Ovary (tissue), 9 donors: Measurements from ENCODE around the gene THSD7A. TPM values are rescaled to one million over a fixed set of nuclear protein-coding genes. Genes with fewer than 3 reads are reported as not detected.

ENCODE experiments used
- DNase-seq, 5 donors: peaks; one replicate each; pipeline ENCODE4 v3.0.0-alpha.2; 2019 to 2020
- H3K27ac ChIP-seq, 2 donors: fragments of 200-600 bp; one replicate each; pipeline versions ENCODE4 v1.5.1 to v1.8.0; 2019 to 2022
- H3K27me3 ChIP-seq: fragments of 200-600 bp; one replicate; pipeline ENCODE4 v1.8.0; 2022
- H3K36me3 ChIP-seq: fragments of 200-600 bp; sonication (generic); one replicate; pipeline ENCODE4 v1.5.1; 2019
- H3K4me1 ChIP-seq: one replicate; pipeline ENCODE4 v1.8.1; 2013; ENCODE audit warnings: mild to moderate bottlenecking, moderate library complexity; ENCODE audit not compliant: insufficient read depth
- H3K4me3 ChIP-seq: fragments of 200-600 bp; sonication (generic); one replicate; pipeline ENCODE4 v1.5.1; 2017
- H3K9me3 ChIP-seq, 2 donors: fragments of 200-600 bp in 1 of 2; sonication (generic) in 1 of 2; one replicate each; pipeline versions ENCODE4 v1.5.1 to v1.8.1; 2013 to 2019; ENCODE audit warnings: mild to moderate bottlenecking in 1 of 2, moderate library complexity in 1 of 2
- EP300 ChIP-seq: sonication (generic); formaldehyde crosslinking; IDR thresholded peaks from one replicate; pipeline ENCODE4 v1.6.1; 2017; ENCODE audit warnings: antibody characterized with exemption
- POLR2A ChIP-seq: fragments of 450-650 bp; IDR thresholded peaks from one replicate; pipeline ENCODE4 v1.6.1; 2017; ENCODE audit warnings: antibody characterized with exemption, mild to moderate bottlenecking, moderate library complexity
- WGBS, 3 donors: extraction: QIAGEN DNeasy Blood & Tissue Kit in 1 of 3; methylation state at CpG; one replicate each; pipeline versions ENCODE4 v1.1.5 to v1.1.7; 2013 to 2017; 5-methylcytosine and 5-hydroxymethylcytosine counted together
- intact Hi-C, 4 donors: fragments of 100-400 bp; cut with DNase I; formaldehyde crosslinking; loops; one replicate each; pipeline versions ENCODE4 v1.11.0 to v1.15.1; 2022 to 2023
- polyA plus RNA-seq, 2 donors: library from polyadenylated mRNA; stranded (reverse); fragments of 200-250 nt in 1 of 2; fragments of 350-450 nt in 1 of 2; fragmentation: Illumina TruSeq in 1 of 2; extraction: RNeasy Lipid Tissue Mini Kit (QIAGEN cat#74804) in 1 of 2; gene quantifications; one replicate each; pipeline ENCODE4 v1.2.3, GENCODE V29; 2013 to 2014
- total RNA-seq, 7 donors: library from RNA; depleted of rRNA in 2 of 7; stranded (reverse); fragments of >200 nt in 2 of 7; fragmentation: NEBNext Ultra II Directional in 3 of 7; extraction: Animal tissue kit (Norgen Biotek cat#: 25700) in 3 of 7; gene quantifications; one replicate each; pipeline versions ENCODE4 v1.1.0 to v1.2.4, GENCODE V29; 2016 to 2023
- TF ChIP-seq, protein P1 (sequence below), 3 donors: fragments of 450-650 bp in 2 of 3; fragments of 200-600 bp in 1 of 3; IDR thresholded peaks; one replicate each; pipeline versions ENCODE4 v1.5.1 to v1.8.0; 2016 to 2022; ENCODE audit warnings: antibody characterized with exemption in 3 of 3, mild to moderate bottlenecking in 1 of 3
- donor health status: DM: no; HTN: no; CAD: no; lungs with moderate emphysema.
- donor health status: DM: no; HTN: no; CAD: no.
- donor health status: Bipolar disorder and iron deficiency.
- donor health status: DM: yes; HTN: yes; CAD: no.
- donor health status: DM: no; HTN: no; CAD: no.
- donor health status: DM: yes; HTN: yes; CAD: no.

Gene THSD7A
- total and polyA plus RNA-seq, 9 donors: 1.8 to 12.1 (median 3.6) TPM

DNA sequence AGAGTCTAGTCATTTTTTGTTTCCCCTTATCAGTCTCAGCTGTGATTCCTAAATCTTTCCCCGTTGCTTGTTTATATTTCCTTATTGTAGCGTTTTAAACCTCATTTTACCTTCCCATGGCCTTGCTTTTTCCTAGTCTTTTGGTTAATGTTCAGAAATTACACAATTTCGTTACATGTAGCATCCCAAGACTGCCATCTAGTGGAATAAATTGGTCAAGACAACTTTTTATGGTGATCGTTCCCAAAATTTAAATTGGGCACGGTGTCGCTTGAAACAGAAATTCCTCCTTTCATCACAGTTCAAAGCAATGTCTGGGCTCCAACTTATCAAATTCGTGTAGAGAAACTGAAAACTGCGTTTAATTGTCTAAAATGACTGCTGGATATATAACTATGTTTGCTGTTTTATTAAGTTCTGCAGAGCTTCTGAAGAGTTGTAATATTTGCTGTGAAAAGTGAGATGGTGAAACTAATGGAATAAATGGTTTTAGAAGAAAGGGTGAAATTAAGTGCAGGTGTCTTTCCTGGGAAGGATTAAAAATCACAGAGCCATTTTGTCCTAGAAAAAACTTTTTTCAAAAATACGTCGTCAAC, 488.1 kb downstream of the THSD7A start:
- no peak for DNase-seq
- no peaks in the 10 kb centered on the region for H3K27me3 ChIP-seq
- WGBS, 3 donors: 13 to 17% (median 15%) methylated on average over 10 of the region's 10 CpGs
- intact Hi-C loops: no loop called here
- peaks cover 2% of the 10 kb centered on the region for H3K4me1 ChIP-seq
- TF ChIP-seq, protein P1, sequence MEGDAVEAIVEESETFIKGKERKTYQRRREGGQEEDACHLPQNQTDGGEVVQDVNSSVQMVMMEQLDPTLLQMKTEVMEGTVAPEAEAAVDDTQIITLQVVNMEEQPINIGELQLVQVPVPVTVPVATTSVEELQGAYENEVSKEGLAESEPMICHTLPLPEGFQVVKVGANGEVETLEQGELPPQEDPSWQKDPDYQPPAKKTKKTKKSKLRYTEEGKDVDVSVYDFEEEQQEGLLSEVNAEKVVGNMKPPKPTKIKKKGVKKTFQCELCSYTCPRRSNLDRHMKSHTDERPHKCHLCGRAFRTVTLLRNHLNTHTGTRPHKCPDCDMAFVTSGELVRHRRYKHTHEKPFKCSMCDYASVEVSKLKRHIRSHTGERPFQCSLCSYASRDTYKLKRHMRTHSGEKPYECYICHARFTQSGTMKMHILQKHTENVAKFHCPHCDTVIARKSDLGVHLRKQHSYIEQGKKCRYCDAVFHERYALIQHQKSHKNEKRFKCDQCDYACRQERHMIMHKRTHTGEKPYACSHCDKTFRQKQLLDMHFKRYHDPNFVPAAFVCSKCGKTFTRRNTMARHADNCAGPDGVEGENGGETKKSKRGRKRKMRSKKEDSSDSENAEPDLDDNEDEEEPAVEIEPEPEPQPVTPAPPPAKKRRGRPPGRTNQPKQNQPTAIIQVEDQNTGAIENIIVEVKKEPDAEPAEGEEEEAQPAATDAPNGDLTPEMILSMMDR (IDR thresholded peaks at IDR 0.05): peak; percentile 47 to 72 (median 47)
- TF ChIP-seq EP300 (no peak), POLR2A (no peak)
- H3K27ac ChIP-seq: no peak overlapping the region
- no peaks in the 10 kb centered on the region for H3K9me3 ChIP-seq
- no peaks in the 10 kb centered on the region for H3K36me3 ChIP-seq
- no peak overlapping the region for H3K4me3 ChIP-seq

DNA sequence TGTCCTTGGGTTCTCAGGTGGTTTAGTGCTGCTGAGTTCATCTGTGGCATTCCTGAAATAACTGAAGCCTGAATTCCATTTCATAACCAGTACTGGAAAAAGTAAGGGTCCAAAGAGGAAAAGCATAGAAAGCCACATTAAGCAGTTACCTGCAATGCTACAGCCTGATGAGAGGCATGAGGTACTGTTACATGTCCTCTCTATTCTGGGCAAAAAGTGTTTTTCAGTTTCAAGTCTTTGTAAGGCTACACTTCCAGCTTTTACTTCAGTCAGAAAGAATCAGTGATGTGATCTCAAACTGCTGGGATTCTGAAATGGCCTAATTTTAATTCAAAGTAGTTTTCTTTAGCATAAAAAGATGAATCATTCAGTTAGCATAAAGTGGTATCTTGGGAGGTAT, 488.9 kb downstream of the THSD7A start:
- no peaks in the 10 kb centered on the region for H3K27me3 ChIP-seq
- H3K27ac ChIP-seq: no peak overlapping the region
- no peaks in the 10 kb centered on the region for H3K9me3 ChIP-seq
- intact Hi-C loops: no loop called here
- H3K36me3 ChIP-seq: no peaks in the 10 kb centered on the region
- TF ChIP-seq POLR2A (no peak), EP300 (no peak)
- TF ChIP-seq, protein P1 (IDR thresholded peaks at IDR 0.05): no peak
- H3K4me1 ChIP-seq: peaks cover 2% of the 10 kb centered on the region
- no peak overlapping the region for H3K4me3 ChIP-seq
- DNase-seq: no peak

DNA sequence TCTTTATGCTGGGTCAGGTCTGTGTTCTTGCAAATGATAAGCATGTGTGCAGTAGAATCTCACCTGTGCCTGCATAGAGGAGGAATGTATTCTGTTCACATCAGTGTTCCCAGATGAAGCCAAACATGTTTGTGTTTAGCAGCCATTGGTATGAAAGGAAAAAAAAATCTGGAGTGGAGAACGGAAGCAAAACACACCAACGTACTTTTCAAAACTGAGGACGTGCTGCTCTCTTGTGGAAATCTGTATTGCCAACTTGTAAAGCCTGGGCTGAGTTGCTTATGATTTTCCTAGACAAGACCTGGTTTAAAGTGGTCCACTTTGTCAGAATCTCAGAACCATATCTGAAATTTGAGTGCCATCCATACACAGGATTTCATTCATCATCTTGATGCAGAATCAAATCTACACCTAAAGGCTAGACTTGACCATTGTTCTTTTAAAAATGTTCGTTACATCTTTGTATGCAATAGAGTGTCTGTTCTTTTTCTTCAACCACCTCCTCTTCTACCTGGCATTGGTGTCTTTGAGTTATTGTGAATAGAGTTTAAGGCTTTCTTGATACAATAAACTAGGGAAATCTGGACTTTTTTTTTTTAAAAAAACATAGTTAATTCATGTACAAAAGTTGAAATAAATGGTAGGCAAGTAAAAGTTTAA, 490.6 kb downstream of the THSD7A start:
- TF ChIP-seq EP300: no peak
- TF ChIP-seq, protein P1 (IDR thresholded peaks at IDR 0.05): peak in 1 of 3 donors; percentile 31
- no peak for TF ChIP-seq POLR2A
- intact Hi-C loops: no loop called here
- peak in 1 of 5 donors; percentile 20 for DNase-seq

DNA sequence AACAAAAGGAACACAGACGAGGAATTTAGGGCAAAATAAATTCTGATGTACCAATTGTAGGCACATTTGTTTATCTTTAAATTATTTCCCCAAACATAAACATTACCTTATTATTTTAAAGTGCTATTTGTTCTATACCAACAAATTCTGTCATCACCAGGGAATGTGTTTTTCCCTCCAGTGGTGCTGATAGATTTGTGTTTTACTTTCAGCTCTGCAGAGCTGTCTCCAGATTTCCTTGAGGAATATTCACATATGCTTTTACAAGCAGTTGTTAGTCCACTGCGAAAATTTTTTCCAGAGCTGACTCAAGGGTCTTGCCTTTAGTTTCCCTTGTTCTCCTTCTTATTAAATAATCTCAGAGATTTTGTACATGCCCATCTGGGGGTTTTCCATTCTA, 495.6 kb downstream of the THSD7A start:
- Histone ChIP-seq H3K36me3 (no peaks in the 10 kb centered on the region), H3K4me1 (peaks cover 2% of the 10 kb centered on the region), H3K27ac (no peak overlapping the region), H3K9me3 (no peaks in the 10 kb centered on the region), H3K4me3 (no peak overlapping the region), H3K27me3 (no peaks in the 10 kb centered on the region)
- TF ChIP-seq, protein P1 (IDR thresholded peaks at IDR 0.05): no peak
- no peak for TF ChIP-seq EP300
- TF ChIP-seq POLR2A: no peak
- DNase-seq: no peak
- 13 to 39% (median 33%) methylated on average over 2 of the region's 2 CpGs for WGBS, 3 donors
- intact Hi-C loops: no loop called here

More for the DNA sequence above, 490.6 kb downstream of the THSD7A start:
- H3K4me3 ChIP-seq: no peak overlapping the region
- H3K4me1 ChIP-seq: peaks cover 2% of the 10 kb centered on the region
- H3K27ac ChIP-seq: no peak overlapping the region
- WGBS, 3 donors: 23 to 27% (median 25%) methylated on average over 4 of the region's 4 CpGs
- no peaks in the 10 kb centered on the region for H3K36me3 ChIP-seq
- H3K9me3 ChIP-seq: no peaks in the 10 kb centered on the region
- H3K27me3 ChIP-seq: no peaks in the 10 kb centered on the region
